GM21717 (cell line): ENCODE measurements around the gene NDE1.

Source experiments
- ATAC-seq: cut with Tn5 transposase; IDR thresholded peaks from one replicate; pipeline ENCODE4 v1.9.1; 2021; ENCODE audit warnings: mild to moderate bottlenecking, moderate library complexity; ENCODE audit not compliant: unreplicated experiment

NDE1 gene

DNA sequence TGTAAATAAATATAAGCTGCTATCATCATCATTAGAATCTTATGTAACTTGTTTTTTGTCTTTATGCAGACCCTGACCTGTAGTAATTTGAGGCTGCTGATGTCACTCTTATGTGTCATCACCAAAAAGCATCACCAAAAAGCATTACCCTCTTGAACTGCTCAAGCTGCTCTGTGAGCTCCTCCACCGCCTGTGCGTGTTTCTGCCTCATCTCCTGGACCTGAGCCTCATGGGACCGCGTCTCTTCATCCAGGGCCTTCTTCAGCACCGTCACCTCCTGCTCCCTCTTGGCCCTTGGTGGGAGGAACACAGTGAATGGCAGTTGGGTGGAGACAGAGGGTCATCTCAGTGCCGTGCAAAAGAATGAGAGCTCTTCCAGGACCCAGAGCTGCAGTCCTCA is 82.4 kb downstream of the NDE1 start:
- no peak for ATAC-seq

DNA sequence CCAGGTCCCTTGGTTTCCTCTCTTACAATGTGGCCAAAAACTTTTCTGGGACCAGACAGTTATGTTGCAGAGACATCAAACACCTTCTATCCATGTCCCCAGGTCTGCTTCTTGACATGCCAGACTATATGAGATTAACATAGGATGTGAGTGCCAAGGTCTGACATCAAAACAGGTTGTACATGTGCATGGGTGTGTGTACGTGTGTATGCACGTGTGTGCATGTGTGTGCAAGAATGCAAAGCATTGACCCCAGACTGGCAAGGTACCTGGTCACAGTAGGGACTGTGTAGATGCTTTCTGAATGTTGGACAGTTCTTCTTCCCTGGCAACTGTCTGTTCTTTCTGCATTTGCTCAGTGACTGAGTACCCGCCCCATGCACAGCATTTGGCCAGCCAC is 85.6 kb downstream of the NDE1 start:
- no peak for ATAC-seq

DNA sequence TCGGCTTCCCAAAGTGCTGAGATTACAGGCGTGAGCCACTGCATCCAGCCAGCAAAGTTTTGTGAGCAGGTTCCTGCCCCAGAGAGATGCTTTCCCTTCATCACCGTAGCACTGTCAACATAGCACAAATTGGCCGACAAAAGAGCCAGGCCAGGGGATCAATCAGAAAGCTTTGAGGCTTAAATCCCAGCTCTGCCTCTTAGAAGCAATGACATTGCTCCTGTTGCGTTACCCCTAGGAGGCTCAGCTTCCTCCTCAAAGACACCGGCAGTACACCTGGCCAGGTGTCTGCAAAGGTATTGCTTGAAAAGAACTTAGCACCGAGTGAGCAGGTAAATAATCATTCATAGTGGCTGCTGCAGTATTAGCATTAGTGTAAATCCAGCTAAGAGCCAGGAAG is 86.5 kb downstream of the NDE1 start:
- ATAC-seq = no peak

DNA sequence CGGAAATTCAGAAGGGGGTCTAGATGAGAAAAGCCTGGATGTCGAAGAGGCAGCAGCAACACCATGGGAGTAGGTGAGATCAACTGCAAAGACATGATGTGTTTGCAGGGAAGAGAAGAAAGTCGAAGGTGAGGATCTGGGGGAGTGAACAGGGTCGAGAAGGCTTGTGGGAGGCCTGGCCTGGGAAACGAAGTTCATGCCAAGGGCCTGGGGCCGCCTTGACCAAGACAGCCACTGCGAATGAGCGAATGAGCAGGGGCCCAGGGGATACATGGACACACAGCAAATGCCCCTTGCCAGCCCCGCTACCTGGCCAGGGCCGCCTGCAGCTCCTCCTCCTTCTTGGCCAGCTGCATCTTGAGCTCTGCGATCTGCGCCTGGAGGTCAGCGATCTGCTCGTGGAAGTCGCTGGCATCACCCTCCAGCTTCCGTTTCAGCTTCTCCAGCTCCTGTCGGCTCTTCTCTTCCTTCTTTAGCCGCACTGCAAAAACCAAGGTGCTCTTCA is 87.1 kb downstream of the NDE1 start:
- ATAC-seq = no peak

DNA sequence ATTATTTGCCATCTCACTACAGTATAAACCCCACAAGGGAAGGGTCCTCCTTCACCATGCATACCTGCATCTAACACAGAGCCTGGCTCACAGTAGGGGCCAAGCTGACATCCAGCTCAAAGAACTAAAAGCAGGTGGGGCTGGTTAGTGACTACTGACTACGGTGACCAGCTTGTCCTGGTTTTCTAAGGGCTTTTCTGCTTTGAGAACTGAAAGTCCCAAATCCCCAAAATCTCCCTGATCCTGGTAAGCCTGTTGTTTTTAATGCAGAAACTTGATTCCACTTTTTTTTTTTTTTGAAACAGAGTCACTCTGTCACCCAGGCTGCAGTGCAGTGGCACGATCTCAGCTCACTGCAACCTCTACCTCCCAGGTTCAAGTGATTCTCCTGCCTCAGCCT is 89.4 kb downstream of the NDE1 start:
- no peak for ATAC-seq

DNA sequence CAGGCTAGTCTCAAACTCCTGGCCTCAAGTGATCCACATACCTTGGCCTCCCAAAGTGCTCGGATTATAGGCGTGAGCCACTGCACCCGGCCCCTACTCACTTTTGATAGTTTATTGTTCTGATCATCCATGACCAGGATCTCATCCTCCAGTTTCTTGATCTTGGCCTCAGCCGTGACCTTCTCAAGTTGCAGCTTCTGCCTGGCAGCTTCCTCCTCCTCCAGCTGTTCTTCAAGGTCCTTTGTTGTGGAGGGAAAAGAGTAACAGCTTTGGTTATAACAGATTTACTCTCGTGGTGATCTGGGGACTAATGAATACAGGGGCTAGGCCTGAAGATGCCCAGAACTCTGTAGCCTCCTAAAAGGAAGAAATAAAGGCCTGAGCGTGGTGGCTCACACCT is 89.9 kb downstream of the NDE1 start:
- ATAC-seq = no peak

DNA sequence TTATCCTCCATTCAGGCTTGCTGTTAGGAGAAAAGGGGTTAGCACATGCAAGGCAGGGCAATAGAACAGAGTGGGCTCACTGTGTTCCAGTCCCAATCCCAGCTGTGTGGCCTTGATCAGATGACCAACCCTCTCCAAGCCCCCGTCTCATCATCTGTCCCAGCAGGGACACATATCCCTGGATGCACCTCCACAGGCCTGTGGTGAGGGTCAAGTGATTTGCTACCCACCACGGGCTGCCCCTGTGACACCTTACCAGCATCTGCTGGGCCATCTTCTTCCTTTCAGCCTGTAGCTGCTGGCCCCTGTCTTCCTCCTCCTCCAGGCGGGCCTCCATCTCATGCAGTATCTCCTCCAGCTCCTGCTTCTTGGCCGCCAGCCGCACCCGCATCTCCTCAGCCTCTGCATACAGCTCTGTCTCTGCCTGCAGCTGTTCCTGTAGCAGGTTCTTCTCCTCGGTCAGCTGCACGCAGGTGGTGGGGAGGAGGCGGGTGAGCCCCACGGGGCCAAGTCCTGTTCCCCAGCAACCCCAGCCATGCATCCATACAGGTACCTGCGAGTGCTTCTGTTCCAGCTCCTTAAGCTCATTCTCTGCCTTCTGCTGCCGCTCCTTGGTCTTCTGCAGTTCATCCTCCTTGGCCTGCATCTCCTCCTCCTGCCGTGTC is 91.3 kb downstream of the NDE1 start:
- ATAC-seq = no peak

DNA sequence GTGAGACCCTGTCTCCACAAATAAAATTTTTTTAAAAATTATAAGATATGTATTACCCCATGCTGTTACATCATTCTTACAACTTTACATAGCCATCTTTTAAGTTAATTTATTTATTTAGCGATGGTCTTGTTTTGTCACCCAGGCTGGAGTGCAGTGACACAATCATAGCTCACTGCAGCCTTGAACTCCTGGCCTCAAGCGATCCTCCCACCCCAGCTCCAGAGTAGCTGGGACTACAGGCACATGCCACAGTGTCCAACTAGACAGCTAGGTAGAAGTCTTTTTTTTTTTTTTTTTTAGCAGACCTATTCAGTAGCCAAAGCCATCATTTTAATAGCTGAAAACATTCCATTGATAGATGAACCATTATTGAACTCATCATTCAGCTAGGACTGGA is 92.7 kb downstream of the NDE1 start:
- ATAC-seq = no peak

DNA sequence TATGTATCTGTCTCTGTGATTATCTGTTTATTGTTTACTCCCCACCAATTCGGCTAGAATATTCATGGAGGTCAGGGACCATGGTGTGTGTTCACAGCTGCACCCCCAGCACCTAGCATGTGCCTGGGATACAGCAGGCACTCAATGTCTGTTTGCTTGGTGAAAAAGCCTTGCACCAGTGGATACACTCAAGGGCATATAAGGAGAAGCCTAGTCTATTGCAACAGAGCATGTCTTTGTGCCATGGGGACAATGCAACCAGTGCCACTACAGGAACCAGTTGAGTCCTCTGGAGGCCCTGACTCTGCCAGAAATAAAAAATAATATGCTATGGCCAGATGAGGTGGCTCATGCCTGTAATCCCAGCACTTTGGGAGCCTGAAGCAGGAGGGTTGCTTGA is 93.6 kb downstream of the NDE1 start:
- no peak for ATAC-seq

DNA sequence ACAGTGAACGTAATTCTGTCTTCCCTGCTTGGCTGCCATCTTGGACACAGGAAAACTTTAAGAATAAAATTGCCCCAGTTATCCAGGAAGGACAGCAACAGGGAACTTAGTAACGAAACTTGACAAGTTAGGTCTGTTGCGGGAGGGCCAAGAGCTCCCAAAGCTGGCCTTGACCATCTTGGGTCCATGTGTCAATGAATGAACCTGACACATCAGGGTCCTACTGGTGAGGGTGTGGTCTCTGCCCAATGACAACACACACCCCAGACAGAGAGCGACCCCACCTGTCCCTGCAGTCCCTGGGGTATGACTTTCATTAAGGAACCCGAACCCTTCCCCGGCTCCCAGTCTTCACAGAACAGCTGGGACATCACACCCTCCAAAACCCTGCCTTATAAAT is 96.3 kb downstream of the NDE1 start:
- ATAC-seq = no peak

DNA sequence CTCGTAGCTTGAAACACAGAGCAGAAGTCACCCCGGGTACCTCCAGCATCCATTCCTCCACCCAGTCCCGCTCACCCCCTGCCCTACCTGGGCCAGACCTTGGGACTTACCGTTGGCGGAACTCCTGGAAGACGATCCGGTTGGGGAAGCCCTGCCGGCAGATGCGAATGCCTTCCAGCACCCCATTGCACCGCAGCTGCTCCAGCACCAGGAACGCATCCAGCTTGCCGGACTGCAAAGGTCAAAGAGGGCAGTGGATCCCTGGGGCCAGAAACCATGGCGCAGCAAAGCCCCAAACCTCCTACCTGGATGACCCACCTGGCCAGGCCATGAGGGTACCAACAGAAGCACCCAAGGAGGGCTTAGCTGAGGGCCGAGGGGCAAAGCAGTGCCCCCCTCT is 97.9 kb downstream of the NDE1 start:
- ATAC-seq = no peak

DNA sequence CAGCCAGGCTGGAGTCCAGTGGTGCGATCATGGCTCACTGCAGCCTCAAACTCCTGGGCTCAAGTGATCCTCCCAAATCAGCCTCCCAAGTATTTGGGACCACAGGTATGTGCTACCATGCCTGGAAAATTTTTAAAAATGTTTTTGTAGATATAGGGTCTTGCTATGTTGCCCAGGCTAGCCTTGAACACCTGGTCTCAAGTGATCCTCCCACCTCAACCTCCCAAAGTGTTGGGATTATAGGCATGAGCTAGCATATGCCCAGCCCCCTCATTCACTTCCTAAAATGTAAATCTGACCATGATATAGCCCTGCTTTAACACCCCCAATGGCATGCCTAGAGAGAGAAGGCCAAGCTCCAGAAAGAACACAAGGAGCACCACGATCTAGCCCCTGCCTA is 98.6 kb downstream of the NDE1 start:
- ATAC-seq = no peak

DNA sequence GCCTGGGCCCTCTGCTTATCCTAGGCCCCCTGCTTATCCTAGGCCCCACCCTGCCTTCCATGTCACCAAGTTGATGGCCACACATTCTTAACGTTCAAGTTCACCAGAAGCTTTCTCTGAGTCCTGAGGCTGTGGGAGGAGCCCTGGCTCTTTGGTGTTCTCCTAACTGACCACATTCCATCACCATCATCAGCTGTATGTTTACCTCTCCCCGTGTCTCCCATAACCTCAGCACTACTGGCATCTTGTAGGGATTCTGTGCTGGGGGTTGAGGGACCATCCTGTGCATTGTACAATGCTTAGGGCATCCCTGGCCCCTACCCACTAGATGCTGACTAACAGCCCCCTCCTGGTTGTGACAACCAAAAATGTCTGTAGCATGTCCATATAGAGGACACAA is 99.3 kb downstream of the NDE1 start:
- no peak for ATAC-seq

DNA sequence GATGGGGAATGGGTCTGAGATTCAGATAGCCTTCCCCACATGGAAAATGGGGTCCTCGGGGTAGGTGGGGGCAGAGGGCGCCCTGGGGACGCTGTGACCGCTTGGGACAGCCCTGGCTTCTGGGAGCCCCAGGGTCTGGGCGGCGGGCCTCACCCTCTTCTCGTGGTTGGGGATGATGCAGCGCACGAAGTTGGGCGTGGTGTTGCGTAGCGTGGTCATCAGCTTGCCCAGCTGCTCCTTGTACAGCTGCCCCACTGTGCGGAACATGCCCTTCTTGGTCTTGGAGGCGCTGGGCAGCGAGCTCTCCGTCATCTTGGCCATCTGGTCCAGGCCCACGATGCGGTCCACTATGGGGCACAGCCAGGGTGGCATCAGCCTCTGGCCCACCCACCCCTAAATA is 99.9 kb downstream of the NDE1 start:
- ATAC-seq = no peak

DNA sequence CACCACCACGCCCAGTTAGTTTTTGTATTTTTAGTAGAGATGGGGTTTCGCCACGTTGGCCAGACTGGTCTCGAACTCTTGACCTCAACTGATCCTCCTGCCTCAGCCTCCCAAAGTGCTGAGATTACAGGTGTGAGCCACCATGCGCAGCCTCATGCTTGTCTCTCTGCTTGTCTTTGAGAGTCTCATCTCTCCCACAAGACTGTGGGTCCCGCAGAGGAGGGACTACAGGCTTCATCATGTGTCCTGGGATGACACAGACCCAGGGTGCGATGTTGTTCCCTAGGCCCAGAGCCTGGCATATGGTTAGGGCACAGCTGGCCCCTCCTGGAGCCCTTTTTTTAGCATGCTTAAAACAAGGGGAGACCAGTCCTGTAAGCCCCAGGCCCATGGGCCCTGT is 101.9 kb downstream of the NDE1 start:
- no peak for ATAC-seq

DNA sequence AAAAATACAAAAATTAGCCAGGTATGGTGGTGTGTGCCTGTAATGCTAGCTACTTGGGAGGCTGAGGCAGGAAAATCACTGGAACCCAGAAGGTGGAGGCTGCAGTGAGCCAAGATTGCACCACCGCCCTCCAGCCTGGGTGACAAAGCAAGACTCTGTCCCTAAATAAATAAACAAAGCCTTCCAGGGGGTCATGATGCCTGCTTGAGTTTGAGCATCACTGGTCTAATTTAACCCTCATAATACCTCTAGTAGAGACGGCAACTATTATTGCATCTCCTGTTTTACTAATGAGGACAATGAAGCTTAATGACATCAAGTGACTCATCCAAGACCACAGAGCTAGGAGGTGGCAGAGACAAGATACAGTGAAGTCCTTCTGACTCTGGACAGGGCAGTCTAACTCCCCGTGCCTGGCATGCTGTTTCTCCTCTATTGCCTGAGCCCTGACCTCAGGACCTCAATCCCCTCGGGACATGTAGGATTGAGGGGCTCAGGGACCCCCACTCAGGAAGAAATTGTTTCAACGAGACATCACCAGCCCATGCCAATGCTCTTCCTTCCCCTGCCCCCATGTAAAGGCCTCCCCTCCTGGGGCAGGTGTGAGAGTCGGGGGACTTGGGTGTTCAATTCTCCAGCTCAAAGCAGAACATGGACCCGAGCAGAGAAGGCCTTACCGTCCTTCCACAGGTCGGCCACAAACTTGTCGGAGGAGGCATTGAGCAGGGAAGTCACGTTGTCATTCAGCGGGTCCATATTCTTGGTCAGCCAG is 102.9 kb downstream of the NDE1 start:
- ATAC-seq = no peak

DNA sequence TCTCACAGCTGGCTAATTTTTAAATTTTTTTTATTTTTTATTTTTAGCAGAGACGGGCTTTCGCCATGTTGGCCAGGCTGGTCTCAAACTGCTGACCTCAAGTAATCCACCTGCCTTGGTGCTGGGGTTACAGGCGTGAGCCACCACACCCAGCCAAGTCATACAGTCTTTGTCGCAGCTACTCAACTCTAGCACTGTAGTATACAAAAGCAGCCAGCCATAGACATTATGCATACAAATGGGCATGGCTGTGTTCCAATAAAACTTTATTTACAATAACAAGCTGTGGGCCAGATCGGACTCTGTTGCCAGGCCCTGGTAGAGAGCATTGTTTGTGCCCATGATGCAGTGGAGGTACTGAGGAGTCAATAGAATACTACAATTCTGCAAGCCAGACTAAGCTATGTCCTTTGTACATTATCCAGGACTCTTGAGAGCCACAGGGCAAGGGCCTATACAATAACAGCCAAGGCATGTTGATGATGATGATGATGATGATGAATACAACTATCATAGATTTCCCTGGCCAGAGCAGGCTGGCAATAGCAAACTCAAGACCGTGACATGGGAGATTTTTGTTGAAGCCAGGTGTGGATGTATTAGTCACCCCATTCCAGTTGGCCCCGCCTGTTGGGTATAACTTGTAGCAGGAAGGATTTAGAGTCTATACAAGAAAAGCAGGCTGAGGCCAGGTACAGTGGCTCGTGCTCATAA is 104.9 kb downstream of the NDE1 start:
- no peak for ATAC-seq

DNA sequence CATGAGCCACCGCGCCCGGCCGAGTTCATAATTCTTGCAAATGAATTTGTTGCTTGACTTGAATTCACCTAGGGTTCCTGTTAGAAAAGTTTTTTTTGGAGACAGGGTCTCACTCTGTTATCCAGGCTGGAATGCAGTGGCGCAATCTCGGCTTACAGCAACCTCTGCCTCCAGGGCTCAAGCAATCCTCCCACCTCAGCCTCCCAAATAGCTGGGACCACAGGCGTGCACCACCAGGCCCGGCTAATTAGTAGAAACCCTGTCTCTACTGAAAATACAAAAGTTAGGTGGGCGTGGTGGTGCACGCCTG is 107.0 kb downstream of the NDE1 start:
- no peak for ATAC-seq

DNA sequence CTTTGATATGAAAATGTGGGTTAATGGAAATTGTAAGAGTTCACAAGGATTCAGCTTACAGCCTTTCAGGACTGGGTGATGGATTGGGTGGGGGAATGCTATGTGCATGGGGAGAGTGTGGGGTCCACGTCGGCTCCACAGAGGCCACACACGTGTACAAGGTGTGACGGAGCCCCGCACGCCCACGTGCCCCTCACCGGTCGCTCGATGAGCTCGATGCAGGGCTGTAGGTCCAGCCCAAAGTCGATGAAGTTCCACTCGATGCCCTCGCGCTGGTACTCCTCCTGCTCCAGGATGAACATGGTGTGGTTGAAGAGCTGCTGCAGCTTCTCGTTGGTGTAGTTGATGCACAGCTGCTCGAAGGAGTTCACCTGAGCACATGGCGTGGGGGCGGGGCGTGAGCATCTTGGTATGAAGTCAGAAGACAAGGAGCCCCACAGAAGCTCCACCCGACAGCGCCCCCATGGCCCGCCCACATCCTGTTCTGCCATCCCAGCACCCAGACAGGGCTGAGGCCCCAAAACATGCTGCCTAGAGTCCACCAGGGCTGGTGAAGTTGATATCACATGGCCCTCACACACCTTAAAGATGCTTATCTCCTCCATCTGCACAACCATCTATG is 107.7 kb downstream of the NDE1 start:
- no peak for ATAC-seq

DNA sequence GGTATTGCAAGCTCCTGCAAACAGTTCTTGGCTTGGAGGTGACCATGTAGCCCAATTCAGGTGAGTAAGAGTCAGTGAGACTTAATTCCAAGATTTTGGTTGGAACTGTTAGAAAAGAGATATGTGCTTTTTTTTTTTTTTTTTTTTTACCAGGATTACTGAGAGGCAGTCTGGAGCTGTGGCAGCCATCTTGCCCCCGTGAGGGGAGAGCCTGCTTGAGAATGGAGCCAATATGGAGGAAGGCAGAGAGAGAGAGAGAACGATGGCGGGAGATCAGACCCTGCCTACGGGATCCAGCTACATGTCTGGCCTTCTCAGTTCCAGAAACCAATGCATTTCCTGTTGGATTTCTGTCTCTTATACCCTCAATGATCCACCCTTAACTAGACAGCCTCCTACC is 109.0 kb downstream of the NDE1 start:
- ATAC-seq = no peak

DNA sequence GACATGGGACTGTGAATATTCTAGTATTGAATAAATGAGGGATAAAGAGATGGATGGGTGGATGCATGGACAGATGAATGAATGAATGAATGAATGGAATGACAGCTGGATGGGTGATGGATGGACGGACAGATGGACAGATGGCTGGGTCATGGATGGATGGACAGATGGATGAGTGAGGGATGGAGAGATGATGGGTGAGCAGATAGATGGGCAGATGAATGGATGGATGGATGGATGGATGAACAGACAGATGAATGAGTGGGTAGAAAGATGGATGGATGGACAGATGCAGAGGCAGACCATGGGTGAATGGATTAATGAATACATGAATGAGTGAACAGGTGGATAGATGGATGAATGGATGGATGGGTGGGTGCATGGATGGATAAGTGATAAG is 110.1 kb downstream of the NDE1 start:
- no peak for ATAC-seq

DNA sequence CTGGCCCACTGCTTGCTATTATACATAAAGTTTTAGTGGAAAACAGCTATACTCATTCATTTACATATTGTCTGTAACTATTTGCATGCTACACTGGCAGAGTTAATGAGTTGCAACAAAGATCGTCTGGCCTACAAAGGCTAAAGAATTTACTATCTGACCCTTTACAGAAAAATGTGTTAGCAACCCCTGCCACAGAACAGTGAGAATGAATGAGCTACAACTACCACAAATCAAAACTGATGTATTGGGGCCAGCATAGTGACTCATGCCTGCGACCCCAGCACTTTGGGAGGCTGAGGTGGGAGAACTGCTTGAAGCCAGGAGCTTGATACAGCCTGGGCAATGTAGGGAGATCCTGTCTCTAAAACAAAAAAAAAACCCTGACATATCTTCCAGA is 114.1 kb downstream of the NDE1 start:
- no peak for ATAC-seq
